ENCODE results near the gene ABCA2.

DNA sequence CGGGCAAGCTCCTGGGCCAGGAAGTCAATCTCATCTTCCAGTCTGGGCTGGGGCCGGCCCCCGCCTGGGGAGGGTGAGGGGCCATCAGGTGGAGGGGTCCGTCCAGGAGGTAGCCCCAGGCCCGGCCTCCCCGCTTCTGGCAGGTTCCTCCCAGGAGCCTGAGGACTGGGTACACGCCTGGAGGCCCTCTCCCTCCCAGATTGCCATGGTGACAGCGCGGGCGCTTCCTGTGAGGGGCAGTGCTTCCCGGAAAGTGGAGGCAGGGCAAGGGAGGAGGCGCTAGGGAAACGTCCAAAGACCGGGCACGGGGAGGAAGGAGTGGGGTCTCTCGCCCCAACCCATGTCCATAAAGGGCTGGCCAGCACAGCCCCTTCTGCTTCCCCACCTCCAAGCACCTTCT lies 13.1 kb upstream of the ABCA2 start:
- TF ChIP-seq, protein P1, sequence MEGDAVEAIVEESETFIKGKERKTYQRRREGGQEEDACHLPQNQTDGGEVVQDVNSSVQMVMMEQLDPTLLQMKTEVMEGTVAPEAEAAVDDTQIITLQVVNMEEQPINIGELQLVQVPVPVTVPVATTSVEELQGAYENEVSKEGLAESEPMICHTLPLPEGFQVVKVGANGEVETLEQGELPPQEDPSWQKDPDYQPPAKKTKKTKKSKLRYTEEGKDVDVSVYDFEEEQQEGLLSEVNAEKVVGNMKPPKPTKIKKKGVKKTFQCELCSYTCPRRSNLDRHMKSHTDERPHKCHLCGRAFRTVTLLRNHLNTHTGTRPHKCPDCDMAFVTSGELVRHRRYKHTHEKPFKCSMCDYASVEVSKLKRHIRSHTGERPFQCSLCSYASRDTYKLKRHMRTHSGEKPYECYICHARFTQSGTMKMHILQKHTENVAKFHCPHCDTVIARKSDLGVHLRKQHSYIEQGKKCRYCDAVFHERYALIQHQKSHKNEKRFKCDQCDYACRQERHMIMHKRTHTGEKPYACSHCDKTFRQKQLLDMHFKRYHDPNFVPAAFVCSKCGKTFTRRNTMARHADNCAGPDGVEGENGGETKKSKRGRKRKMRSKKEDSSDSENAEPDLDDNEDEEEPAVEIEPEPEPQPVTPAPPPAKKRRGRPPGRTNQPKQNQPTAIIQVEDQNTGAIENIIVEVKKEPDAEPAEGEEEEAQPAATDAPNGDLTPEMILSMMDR (conservative IDR thresholded peaks at IDR 0.05; ENCODE audit: low read depth in 2 of 2), result no peak
- TF ChIP-seq POLR2AphosphoS5 (IDR thresholded peaks at IDR 0.05; ENCODE audit: low read depth) (no peak), STAT1 (IDR thresholded peaks at IDR 0.05; ENCODE audit: unreplicated experiment) (no peak), JUNB (IDR thresholded peaks at IDR 0.05; ENCODE audit: unreplicated experiment) (no peak), EZH2 (IDR thresholded peaks at IDR 0.05; ENCODE audit: low read depth, unreplicated experiment) (no peak), EZH2phosphoT487 (IDR thresholded peaks at IDR 0.05; ENCODE audit: unreplicated experiment) (no peak), CREB1 (CRISPR knock-in tag; IDR thresholded peaks at IDR 0.05; ENCODE audit: low read depth) (no peak), ZNF114 (CRISPR knock-in tag; IDR thresholded peaks at IDR 0.05) (no peak), NANOG (IDR thresholded peaks at IDR 0.05; ENCODE audit: borderline replicate concordance) (no peak), ZNF331 (CRISPR knock-in tag; IDR thresholded peaks at IDR 0.05; ENCODE audit: low read depth) (no peak)
- TF ChIP-seq, protein P2, sequence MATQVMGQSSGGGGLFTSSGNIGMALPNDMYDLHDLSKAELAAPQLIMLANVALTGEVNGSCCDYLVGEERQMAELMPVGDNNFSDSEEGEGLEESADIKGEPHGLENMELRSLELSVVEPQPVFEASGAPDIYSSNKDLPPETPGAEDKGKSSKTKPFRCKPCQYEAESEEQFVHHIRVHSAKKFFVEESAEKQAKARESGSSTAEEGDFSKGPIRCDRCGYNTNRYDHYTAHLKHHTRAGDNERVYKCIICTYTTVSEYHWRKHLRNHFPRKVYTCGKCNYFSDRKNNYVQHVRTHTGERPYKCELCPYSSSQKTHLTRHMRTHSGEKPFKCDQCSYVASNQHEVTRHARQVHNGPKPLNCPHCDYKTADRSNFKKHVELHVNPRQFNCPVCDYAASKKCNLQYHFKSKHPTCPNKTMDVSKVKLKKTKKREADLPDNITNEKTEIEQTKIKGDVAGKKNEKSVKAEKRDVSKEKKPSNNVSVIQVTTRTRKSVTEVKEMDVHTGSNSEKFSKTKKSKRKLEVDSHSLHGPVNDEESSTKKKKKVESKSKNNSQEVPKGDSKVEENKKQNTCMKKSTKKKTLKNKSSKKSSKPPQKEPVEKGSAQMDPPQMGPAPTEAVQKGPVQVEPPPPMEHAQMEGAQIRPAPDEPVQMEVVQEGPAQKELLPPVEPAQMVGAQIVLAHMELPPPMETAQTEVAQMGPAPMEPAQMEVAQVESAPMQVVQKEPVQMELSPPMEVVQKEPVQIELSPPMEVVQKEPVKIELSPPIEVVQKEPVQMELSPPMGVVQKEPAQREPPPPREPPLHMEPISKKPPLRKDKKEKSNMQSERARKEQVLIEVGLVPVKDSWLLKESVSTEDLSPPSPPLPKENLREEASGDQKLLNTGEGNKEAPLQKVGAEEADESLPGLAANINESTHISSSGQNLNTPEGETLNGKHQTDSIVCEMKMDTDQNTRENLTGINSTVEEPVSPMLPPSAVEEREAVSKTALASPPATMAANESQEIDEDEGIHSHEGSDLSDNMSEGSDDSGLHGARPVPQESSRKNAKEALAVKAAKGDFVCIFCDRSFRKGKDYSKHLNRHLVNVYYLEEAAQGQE (IDR thresholded peaks at IDR 0.05; ENCODE audit: unreplicated experiment), result no peak
- TF ChIP-seq, protein P3, sequence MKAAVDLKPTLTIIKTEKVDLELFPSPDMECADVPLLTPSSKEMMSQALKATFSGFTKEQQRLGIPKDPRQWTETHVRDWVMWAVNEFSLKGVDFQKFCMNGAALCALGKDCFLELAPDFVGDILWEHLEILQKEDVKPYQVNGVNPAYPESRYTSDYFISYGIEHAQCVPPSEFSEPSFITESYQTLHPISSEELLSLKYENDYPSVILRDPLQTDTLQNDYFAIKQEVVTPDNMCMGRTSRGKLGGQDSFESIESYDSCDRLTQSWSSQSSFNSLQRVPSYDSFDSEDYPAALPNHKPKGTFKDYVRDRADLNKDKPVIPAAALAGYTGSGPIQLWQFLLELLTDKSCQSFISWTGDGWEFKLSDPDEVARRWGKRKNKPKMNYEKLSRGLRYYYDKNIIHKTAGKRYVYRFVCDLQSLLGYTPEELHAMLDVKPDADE (IDR thresholded peaks at IDR 0.05), result no peak
